H9 (cell line): ENCODE measurements around the gene KLHL20. TPM values are rescaled to one million over a fixed set of nuclear protein-coding genes. Genes with fewer than 3 reads are reported as not detected.
A peak's percentile ranks its signal among the peaks of the same experiment; 100 is the strongest.
"Not testable (repeated sequence)": the region's sequence is repeated elsewhere in the genome, so short reads cannot be mapped to it uniquely, and the experiment has no call there.

Source experiments
- DNase-seq: peaks from one replicate; pipeline ENCODE4 v3.0.0-alpha.2; 2017
- H2AFZ ChIP-seq: one replicate; pipeline ENCODE4 v1.6.1; 2013; ENCODE audit warnings: mild to moderate bottlenecking, low read length, control low read depth, moderate library complexity
- H2AK5ac ChIP-seq: 2 replicates; pipeline ENCODE4 v1.6.1; 2013; ENCODE audit warnings: low read length, control low read depth, mixed read lengths; ENCODE audit not compliant: insufficient read length
- H2BK120ac ChIP-seq: one replicate; pipeline ENCODE4 v1.6.1; 2013; ENCODE audit warnings: low read depth, mild to moderate bottlenecking, low read length, control low read depth, inconsistent platforms; ENCODE audit not compliant: poor library complexity, severe bottlenecking
- H2BK12ac ChIP-seq: 2 replicates; pipeline ENCODE4 v1.6.1; 2013; ENCODE audit warnings: low read length, control low read depth, mixed read lengths, low read depth; ENCODE audit not compliant: insufficient read length
- H2BK15ac ChIP-seq: 2 replicates; pipeline ENCODE4 v1.6.1; 2013; ENCODE audit warnings: low read depth, low read length, control low read depth
- H2BK20ac ChIP-seq: one replicate; pipeline ENCODE4 v1.6.1; 2013; ENCODE audit warnings: low read depth, mild to moderate bottlenecking, low read length, control low read depth, inconsistent platforms; ENCODE audit not compliant: poor library complexity, severe bottlenecking
- H2BK5ac ChIP-seq: 2 replicates; pipeline ENCODE4 v1.6.1; 2013; ENCODE audit warnings: low read length, control low read depth, mixed read lengths; ENCODE audit not compliant: insufficient read length
- H3K14ac ChIP-seq: 2 replicates; pipeline ENCODE4 v1.6.1; 2013; ENCODE audit warnings: low read length, control low read depth; ENCODE audit not compliant: insufficient read depth
- H3K18ac ChIP-seq: 2 replicates; pipeline ENCODE4 v1.6.1; 2013; ENCODE audit warnings: low read depth, mild to moderate bottlenecking, mixed read lengths, low read length, control low read depth; ENCODE audit not compliant: insufficient read length
- H3K23ac ChIP-seq: 2 replicates; pipeline ENCODE4 v1.6.1; 2013; ENCODE audit warnings: low read length, control low read depth, mixed read lengths, low read depth; ENCODE audit not compliant: insufficient read length
- H3K23me2 ChIP-seq: 2 replicates; pipeline ENCODE4 v1.6.1; 2013; ENCODE audit warnings: low read depth, mild to moderate bottlenecking, mixed read lengths, low read length, control low read depth; ENCODE audit not compliant: insufficient read length, poor library complexity, severe bottlenecking
- H3K27ac ChIP-seq: 2 replicates; pipeline ENCODE4 v1.5.1; 2013; ENCODE audit warnings: low read length, control low read depth, mixed read lengths, low read depth; ENCODE audit not compliant: insufficient read length
- H3K27me3 ChIP-seq: 2 replicates; pipeline ENCODE4 v1.6.1; 2013; ENCODE audit warnings: low read length, control low read depth, inconsistent platforms; ENCODE audit not compliant: insufficient read depth
- H3K4ac ChIP-seq: 2 replicates; pipeline ENCODE4 v1.6.1; 2013; ENCODE audit warnings: low read depth, mild to moderate bottlenecking, control low read depth, inconsistent platforms, low read length, moderate library complexity
- H3K4me1 ChIP-seq: 2 replicates; pipeline ENCODE4 v1.6.1; 2013; ENCODE audit warnings: low read length, control low read depth, inconsistent platforms; ENCODE audit not compliant: insufficient read depth
- H3K4me2 ChIP-seq: 2 replicates; pipeline ENCODE4 v1.6.1; 2013; ENCODE audit warnings: low read length, control low read depth, mixed read lengths; ENCODE audit not compliant: insufficient read length, insufficient read depth
- H3K56ac ChIP-seq: 2 replicates; pipeline ENCODE4 v1.6.1; 2013; ENCODE audit warnings: low read depth, mild to moderate bottlenecking, mixed read lengths, low read length, control low read depth; ENCODE audit not compliant: insufficient read length
- H3K79me1 ChIP-seq: 2 replicates; pipeline ENCODE4 v1.6.1; 2013; ENCODE audit warnings: low read depth, mild to moderate bottlenecking, moderate library complexity, low read length, control low read depth, inconsistent platforms; ENCODE audit not compliant: insufficient read depth, poor library complexity, severe bottlenecking
- H3K79me2 ChIP-seq: 2 replicates; pipeline ENCODE4 v1.6.1; 2013; ENCODE audit warnings: low read length, control low read depth, inconsistent platforms; ENCODE audit not compliant: insufficient read depth
- H3K9ac ChIP-seq: 2 replicates; pipeline ENCODE4 v1.6.1; 2013; ENCODE audit warnings: low read length, control low read depth, mixed read lengths; ENCODE audit not compliant: insufficient read length; ENCODE audit errors: extremely low read depth
- H3K9me3 ChIP-seq: one replicate; pipeline ENCODE4 v1.6.1; 2013; ENCODE audit warnings: low read depth, low read length, inconsistent platforms; ENCODE audit not compliant: control insufficient read depth
- H3T11ph ChIP-seq: one replicate; pipeline ENCODE4 v1.6.1; 2013; ENCODE audit warnings: mild to moderate bottlenecking, low read length, control low read depth, inconsistent platforms
- H4K20me1 ChIP-seq: one replicate; pipeline ENCODE4 v1.6.1; 2013; ENCODE audit not compliant: control insufficient read depth, insufficient read length, insufficient read depth
- H4K5ac ChIP-seq: 2 replicates; pipeline ENCODE4 v1.6.1; 2013; ENCODE audit warnings: low read depth, mild to moderate bottlenecking, mixed read lengths, low read length, control low read depth; ENCODE audit not compliant: insufficient read length
- H4K8ac ChIP-seq: replicated peaks from 2 replicates; pipeline ENCODE4 v1.6.1; 2013; ENCODE audit warnings: low read length, control low read depth, mixed read lengths, low read depth; ENCODE audit not compliant: insufficient read length
- H4K91ac ChIP-seq: 2 replicates; pipeline ENCODE4 v1.6.1; 2013; ENCODE audit warnings: low read depth, mild to moderate bottlenecking, moderate library complexity, mixed read lengths, low read length, control low read depth; ENCODE audit not compliant: insufficient read length
- H3K27ac Mint-ChIP-seq, 3 experiments: 2 replicates in 2 of 3; 3 replicates in 1 of 3; pipeline ENCODE4 v1.8.0; 2020 to 2021; ENCODE audit warnings: mixed read lengths in 3 of 3, mild to moderate bottlenecking in 1 of 3, moderate library complexity in 1 of 3
- H3K27me3 Mint-ChIP-seq: 2 replicates; pipeline ENCODE4 v1.8.0; 2021; ENCODE audit warnings: low read depth, mild to moderate bottlenecking, moderate library complexity, mixed read lengths
- H3K36me3 Mint-ChIP-seq, 3 experiments: 2 replicates in 2 of 3; 3 replicates in 1 of 3; pipeline ENCODE4 v1.8.0; 2020 to 2021; ENCODE audit warnings: low read depth in 3 of 3, mixed read lengths in 3 of 3; ENCODE audit not compliant: insufficient read depth in 1 of 3
- H3K4me1 Mint-ChIP-seq, 2 experiments: 2 replicates each; pipeline ENCODE4 v1.8.0; 2020; ENCODE audit warnings: mixed read lengths in 2 of 2
- H3K4me3 Mint-ChIP-seq, 2 experiments: 2 replicates in 1 of 2; 3 replicates in 1 of 2; pipeline ENCODE4 v1.8.0; 2020 to 2021; ENCODE audit warnings: mild to moderate bottlenecking in 2 of 2, mixed read lengths in 2 of 2, moderate library complexity in 1 of 2
- H3K9me3 Mint-ChIP-seq, 2 experiments: 2 replicates in 1 of 2; 3 replicates in 1 of 2; pipeline ENCODE4 v1.8.0; 2020; ENCODE audit warnings: mild to moderate bottlenecking in 2 of 2, mixed read lengths in 2 of 2, moderate library complexity in 1 of 2
- CTCF ChIP-seq: fragments of 200-600 bp; sonication (generic); conservative IDR thresholded peaks from 3 replicates; pipeline ENCODE4 v1.8.0; 2021; ENCODE audit warnings: antibody characterized with exemption, mild to moderate bottlenecking
- WGBS: extraction: QIAGEN DNeasy Blood & Tissue Kit; methylation state at CpG from one replicate; pipeline ENCODE4 v1.1.7; 2013; ENCODE audit warnings: missing lambda C conversion rate, low lambda C conversion rate, mixed read lengths; ENCODE audit not compliant: insufficient read length; ENCODE audit errors: extremely low coverage; 5-methylcytosine and 5-hydroxymethylcytosine counted together
- total RNA-seq: library from RNA; stranded (reverse); gene quantifications from 2 replicates; pipeline ENCODE4 v1.2.1, GENCODE V29; 2021

KLHL20 gene
- total RNA-seq, 1 experiment from 2014 or later: 12.2 TPM

- Histone ChIP-seq H3K27ac (no peak within 1 kb of the TSS), H3K9ac (peak within 1 kb of the TSS; percentile 49)
- TF ChIP-seq CTCF: 0 out of 3 replicates have a peak, but pooled peaks have one; percentile 18
Measured at GRCh38 chr1:173669491-173669941, 45.3 kb upstream of the KLHL20 start, which contains the start of gene ANKRD45. ANKRD45 (minus strand) TSS chr1:173669851; CDS start chr1:173659418, 10,433 bp downstream.

GRCh38 chr1:173674496-173674895 is 40.3 kb upstream of the KLHL20 start:
- H3K79me2 ChIP-seq, H3K9ac ChIP-seq, H3K4me1 Mint-ChIP-seq, H2AK5ac ChIP-seq, DNase-seq, H3K23me2 ChIP-seq, H4K5ac ChIP-seq, H2BK120ac ChIP-seq, H3K4me1 ChIP-seq, H2BK20ac ChIP-seq, H3K27me3 Mint-ChIP-seq, H2BK12ac ChIP-seq, H3K79me1 ChIP-seq, H2AFZ ChIP-seq, H3K9me3 ChIP-seq, H3K56ac ChIP-seq, H3T11ph ChIP-seq, H3K18ac ChIP-seq, H2BK5ac ChIP-seq, H3K23ac ChIP-seq, H3K4me3 Mint-ChIP-seq, H4K8ac ChIP-seq, H3K4ac ChIP-seq, H3K27ac Mint-ChIP-seq, H4K20me1 ChIP-seq, H3K14ac ChIP-seq, H3K4me2 ChIP-seq, H3K27me3 ChIP-seq, H2BK15ac ChIP-seq, H3K27ac ChIP-seq, H4K91ac ChIP-seq: not testable (repeated sequence)
- H3K36me3 Mint-ChIP-seq: peaks cover 2 to 27% (median 6%) of the 10 kb centered on the region in 3 experiments; a peak in 6 of 7 replicates
- H3K9me3 Mint-ChIP-seq: peaks cover 18% of the 10 kb centered on the region in 2 experiments; a peak in 4 of 5 replicates
- WGBS: no CpG with 5 or more reads among the region's 2 CpGs

More at GRCh38 chr1:173669491-173669941, 45.3 kb upstream of the KLHL20 start, which contains the start of gene ANKRD45:
- Histone ChIP-seq H2BK20ac (no peak within 1 kb of the TSS), H3K27me3 (no peaks in the 10 kb centered on the region), H4K8ac (no peak within 1 kb of the TSS), H3K18ac (peak within 1 kb of the TSS; percentile 91), H3K4me1 (no peaks in the 10 kb centered on the region), H3K23ac (no peak within 1 kb of the TSS), H2BK120ac (peak within 1 kb of the TSS; percentile 29), H3K79me2 (no peaks in the 10 kb centered on the region), H3K56ac (peak within 1 kb of the TSS; percentile 68), H4K5ac (no peak within 1 kb of the TSS), H2AFZ (peak within 1 kb of the TSS; percentile 90), H3K79me1 (no peaks in the 10 kb centered on the region), H4K91ac (no peak within 1 kb of the TSS), H3K9me3 (no peaks in the 10 kb centered on the region), H2AK5ac (no peak within 1 kb of the TSS), H2BK12ac (no peak within 1 kb of the TSS), H4K20me1 (no peaks in the 10 kb centered on the region), H2BK15ac (no peak within 1 kb of the TSS), H3K14ac (peak within 1 kb of the TSS; percentile 93), H3T11ph (no peak within 1 kb of the TSS), H3K23me2 (peaks cover 8% of the 10 kb centered on the region), H3K4me2 (peak within 1 kb of the TSS; percentile 73), H3K4ac (no peak within 1 kb of the TSS), H2BK5ac (no peak within 1 kb of the TSS)
- H3K9me3 Mint-ChIP-seq: no peaks in the 10 kb centered on the region
- H3K4me3 Mint-ChIP-seq: peak within 1 kb of the TSS; percentile 73 to 78
- peak within 1 kb of the TSS in 2 of 3 experiments; percentile 73 to 84; a peak in 3 of 7 replicates for H3K27ac Mint-ChIP-seq
- DNase-seq: peak; percentile 88
- H3K36me3 Mint-ChIP-seq: peaks cover 0 to 3% (median 0%) of the 10 kb centered on the region in 3 experiments; a peak in 1 of 7 replicates
- no CpG with 5 or more reads among the region's 33 CpGs for WGBS
- peaks cover 11 to 13% of the 10 kb centered on the region in 2 experiments for H3K4me1 Mint-ChIP-seq
- H3K27me3 Mint-ChIP-seq: peaks cover 6% of the 10 kb centered on the region; the same call in 1 of the 2 replicates
